HCT116 (cell line): ENCODE data around the gene SMTN. TPM values are rescaled to one million over a fixed set of nuclear protein-coding genes. Genes with fewer than 3 reads are reported as not detected.

Experiments
- ATAC-seq: fragments of 200-7000 bp; cut with Tn5 transposase; 2 replicates; pipeline ENCODE4 v1.9.1; 2020; ENCODE audit warnings: mild to moderate bottlenecking, moderate library complexity
- BruUV-seq: library from RNA; stranded (reverse); fragments of 400-500 nt; replicated peaks from 2 replicates; lab custom pipeline; 2021; lab: Mats Ljungman, UMichigan
- CTCF ChIA-PET: fragments of 300-600 bp; sonication (Branson Sonifier 250); formaldehyde crosslinking; loops from one replicate; lab custom pipeline; 2021; ENCODE audit warnings: antibody characterized with exemption; lab: Charles Lee
- POLR2A ChIA-PET: fragments of 300-600, 350-600 bp; sonication (Branson Sonifier 250); formaldehyde crosslinking; loops from one replicate; lab custom pipeline; 2021; ENCODE audit warnings: antibody characterized with exemption; lab: Charles Lee
- RAD21 ChIA-PET, 2 experiments: fragments of 300-600 bp; sonication (Branson Sonifier 250); formaldehyde crosslinking; loops; one replicate each; lab custom pipeline; 2023; ENCODE audit warnings: low total read pairs in 2 of 2; ENCODE audit not compliant: uncharacterized antibody in 2 of 2, unreplicated experiment in 2 of 2, low non-redundant PET in 1 of 2; lab: Charles Lee
- DNase-seq: peaks from one replicate; pipeline ENCODE4 v3.0.0-alpha.2; 2010; ENCODE audit warnings: low read depth, low spot score
- H2AFZ ChIP-seq: fragments of 200-600 bp; shearing (Covaris generic), sonication (generic); 2 replicates; pipeline ENCODE4 v1.6.1; 2017; ENCODE audit warnings: low read depth, mixed run types, mixed read lengths, antibody characterized with exemption, low read length; ENCODE audit not compliant: poor library complexity, severe bottlenecking
- H3K27ac ChIP-seq: 2 replicates; pipeline ENCODE4 v1.5.1; 2012; ENCODE audit warnings: low read depth, low read length
- H3K27me3 ChIP-seq: fragments of 200-600 bp; sonication (generic); 2 replicates; pipeline ENCODE4 v1.6.1; 2016; ENCODE audit warnings: mixed run types, low read length, mixed read lengths; ENCODE audit not compliant: insufficient read depth
- H3K36me3 ChIP-seq, 2 experiments: fragments of 200-500 bp in 1 of 2; fragments of 200-600 bp in 1 of 2; sonication (Bioruptor generic) in 1 of 2; sonication (generic) in 1 of 2; 2 replicates each; pipeline versions ENCODE4 v1.5.1 to v1.6.1; 2014 to 2016; ENCODE audit warnings: low read length in 2 of 2, inconsistent platforms in 1 of 2, mixed read lengths in 1 of 2, mixed run types in 1 of 2; ENCODE audit not compliant: insufficient read depth in 2 of 2, control insufficient read depth in 1 of 2
- H3K4me1 ChIP-seq, 2 experiments: fragments of 200-600 bp in 1 of 2; sonication (generic) in 1 of 2; 2 replicates each; pipeline versions ENCODE4 v1.5.1 to v1.6.1; 2012 to 2017; ENCODE audit warnings: low read length in 2 of 2, inconsistent platforms in 1 of 2, mild to moderate bottlenecking in 1 of 2, mixed read lengths in 1 of 2, mixed run types in 1 of 2, moderate library complexity in 1 of 2; ENCODE audit not compliant: insufficient read depth in 2 of 2, control insufficient read depth in 1 of 2
- H3K4me2 ChIP-seq: fragments of 200-600 bp; sonication (generic); 2 replicates; pipeline ENCODE4 v1.6.1; 2017; ENCODE audit warnings: mixed run types, low read length, mixed read lengths
- H3K4me3 ChIP-seq, 2 experiments: fragments of 200-600 bp in 1 of 2; sonication (generic) in 1 of 2; replicated peaks in 1 of 2; 2 replicates each; pipeline ENCODE4 v1.5.1; 2011 to 2016; ENCODE audit warnings: low read length in 2 of 2, control low read depth in 1 of 2, low read depth in 1 of 2, mild to moderate bottlenecking in 1 of 2, mixed read lengths in 1 of 2, mixed run types in 1 of 2
- H3K79me2 ChIP-seq: fragments of 200-600 bp; sonication (generic); 2 replicates; pipeline ENCODE4 v1.6.1; 2017; ENCODE audit warnings: mild to moderate bottlenecking, mixed run types, low read length, moderate library complexity, mixed read lengths; ENCODE audit not compliant: insufficient read depth
- H3K9ac ChIP-seq: fragments of 200-600 bp; sonication (generic); 2 replicates; pipeline ENCODE4 v1.6.1; 2016; ENCODE audit warnings: low read length, mixed read lengths
- H3K9me2 ChIP-seq: fragments of 200-600 bp; sonication (generic), shearing (Covaris generic); 2 replicates; pipeline ENCODE4 v1.6.1; 2017; ENCODE audit warnings: mixed run types, mild to moderate bottlenecking, moderate library complexity; ENCODE audit not compliant: insufficient read depth
- H3K9me3 ChIP-seq, 2 experiments: fragments of 200-500 bp in 1 of 2; fragments of 200-600 bp in 1 of 2; sonication (Bioruptor generic) in 1 of 2; sonication (generic) in 1 of 2; 2 replicates each; pipeline ENCODE4 v1.6.1; 2014 to 2017; ENCODE audit warnings: low read length in 2 of 2, mixed read lengths in 2 of 2, inconsistent platforms in 1 of 2, low read depth in 1 of 2, mild to moderate bottlenecking in 1 of 2, mixed run types in 1 of 2, moderate library complexity in 1 of 2; ENCODE audit not compliant: control insufficient read depth in 1 of 2, insufficient read depth in 1 of 2
- H4K20me1 ChIP-seq: fragments of 200-600 bp; sonication (generic), shearing (Covaris generic); 2 replicates; pipeline ENCODE4 v1.6.1; 2017; ENCODE audit warnings: mixed run types, mild to moderate bottlenecking, moderate library complexity; ENCODE audit not compliant: insufficient read depth
- ATF3 ChIP-seq: IDR thresholded peaks from 2 replicates; pipeline ENCODE4 v1.6.1; 2012
- EGR1 ChIP-seq: IDR thresholded peaks from 2 replicates; pipeline ENCODE4 v1.6.1; 2012; ENCODE audit warnings: low read depth
- EZH2phosphoT487 ChIP-seq: fragments of 200-600 bp; IDR thresholded peaks from 2 replicates; pipeline ENCODE4 v1.6.1; 2018; ENCODE audit warnings: antibody characterized with exemption, borderline replicate concordance
- FOSL1 ChIP-seq: IDR thresholded peaks from 2 replicates; pipeline ENCODE4 v1.6.1; 2012; ENCODE audit warnings: low read depth
- JUND ChIP-seq: IDR thresholded peaks from 2 replicates; pipeline ENCODE4 v1.6.1; 2012
- POLR2AphosphoS5 ChIP-seq: IDR thresholded peaks from 2 replicates; pipeline ENCODE4 v1.6.1; 2011; ENCODE audit warnings: mild to moderate bottlenecking, low read depth, low read length, moderate library complexity
- ZBTB33 ChIP-seq: IDR thresholded peaks from 2 replicates; pipeline ENCODE4 v1.6.1; 2011; ENCODE audit warnings: mild to moderate bottlenecking, low read length, moderate library complexity; ENCODE audit not compliant: insufficient replicate concordance; ENCODE audit errors: extremely low read depth
- ZNF274 ChIP-seq: fragments of 200-500 bp; sonication (Bioruptor generic); IDR thresholded peaks from 2 replicates; pipeline ENCODE4 v1.6.1; 2014; ENCODE audit warnings: mild to moderate bottlenecking, low read depth, low read length, inconsistent platforms
- intact Hi-C: fragments of 100-400 bp; cut with micrococcal nuclease; formaldehyde crosslinking; loops from 2 replicates; pipeline ENCODE4 v1.10.0; 2022
- total RNA-seq: library from RNA; stranded (reverse); gene quantifications from one replicate; pipeline ENCODE4 v1.2.1, GENCODE V29; 2021; ENCODE audit not compliant: unreplicated experiment

The SMTN gene
- total RNA-seq, 1 experiment from 2014 or later = 148 TPM

GRCh38 chr22:31130873-31131272 lies 49.8 kb downstream of the SMTN start (continued):
- no peak for TF ChIP-seq ZBTB33

GRCh38 chr22:31133911-31134310 lies 52.8 kb downstream of the SMTN start:
- Histone ChIP-seq H3K79me2 (no peaks in the 10 kb centered on the region), H3K4me2 (no peak overlapping the region), H4K20me1 (no peaks in the 10 kb centered on the region), H3K27ac (no peak overlapping the region), H2AFZ (no peak overlapping the region), H3K9me3 (no peaks in the 10 kb centered on the region), H3K9me2 (no peaks in the 10 kb centered on the region), H3K4me3 (no peak overlapping the region), H3K9ac (no peak overlapping the region), H3K4me1 (peaks cover 0 to 4% of the 10 kb centered on the region in 2 experiments; a peak in 2 of 4 replicates), H3K36me3 (no peaks in the 10 kb centered on the region)
- no peak for ATAC-seq
- POLR2A ChIA-PET = no interaction called here
- intact Hi-C loops = no loop called here
- BruUV-seq = no TSS peak
- RAD21 ChIA-PET = no interaction called here
- CTCF ChIA-PET = no interaction called here
- DNase-seq = no peak
- TF ChIP-seq EGR1 = no peak
- TF ChIP-seq FOSL1 = no peak
- no peak for TF ChIP-seq ZNF274
- TF ChIP-seq EZH2phosphoT487 = no peak
- no peak for TF ChIP-seq POLR2AphosphoS5
- no peak for TF ChIP-seq ATF3
- TF ChIP-seq JUND = no peak
- TF ChIP-seq, all 23 proteins: peak for 0
- H3K27me3 ChIP-seq = no peaks in the 10 kb centered on the region
